WTC11 (cell line): ENCODE results near the gene UQCR10. TPM values are rescaled to one million over a fixed set of nuclear protein-coding genes. Genes with fewer than 3 reads are reported as not detected.

Experiments used
- ATAC-seq: fragments of 200-7000 bp; cut with Tn5 transposase; 2 replicates; pipeline ENCODE4 v1.10.0; 2021; ENCODE audit warnings: mild to moderate bottlenecking, moderate library complexity
- CTCF ChIA-PET: fragments of 300-600 bp; sonication (Branson Sonifier 250); formaldehyde crosslinking; loops from one replicate; lab custom pipeline; 2021; ENCODE audit warnings: antibody characterized with exemption; lab: Charles Lee
- POLR2A ChIA-PET: fragments of 350-600 bp; sonication (Branson Sonifier 250); formaldehyde crosslinking; loops from one replicate; lab custom pipeline; 2021; ENCODE audit warnings: antibody characterized with exemption; lab: Charles Lee
- DNase-seq: peaks from one replicate; pipeline ENCODE4 v3.0.0; 2021; ENCODE audit warnings: low spot score
- H3K27ac Mint-ChIP-seq: 2 replicates; pipeline ENCODE4 v1.8.0; 2021; ENCODE audit warnings: mixed read lengths
- H3K27me3 Mint-ChIP-seq: 2 replicates; pipeline ENCODE4 v1.8.0; 2021; ENCODE audit warnings: low read depth, mild to moderate bottlenecking, moderate library complexity, mixed read lengths
- H3K36me3 Mint-ChIP-seq: 2 replicates; pipeline ENCODE4 v1.8.0; 2021; ENCODE audit warnings: mixed read lengths
- H3K4me1 Mint-ChIP-seq: 2 replicates; pipeline ENCODE4 v1.8.0; 2022; ENCODE audit warnings: mixed read lengths
- H3K4me3 Mint-ChIP-seq: 2 replicates; pipeline ENCODE4 v1.8.0; 2021; ENCODE audit warnings: mild to moderate bottlenecking, moderate library complexity, mixed read lengths
- H3K9me3 Mint-ChIP-seq: 2 replicates; pipeline ENCODE4 v1.8.0; 2021; ENCODE audit warnings: mixed read lengths
- CBFB ChIP-seq: sonication (generic); formaldehyde crosslinking; IDR thresholded peaks from 2 replicates; pipeline ENCODE4 v1.8.1; 2022; ENCODE audit warnings: mild to moderate bottlenecking, low read depth, missing genetic modification reagents
- CREB1 ChIP-seq: sonication (generic); formaldehyde crosslinking; IDR thresholded peaks from 2 replicates; pipeline ENCODE4 v1.8.0; 2023; ENCODE audit warnings: mild to moderate bottlenecking, missing genetic modification reagents
- CREM ChIP-seq: sonication (generic); formaldehyde crosslinking; IDR thresholded peaks from 2 replicates; pipeline ENCODE4 v1.8.1; 2022; ENCODE audit warnings: mild to moderate bottlenecking, missing genetic modification reagents, moderate library complexity
- CTCF ChIP-seq: fragments of 200-600 bp; IDR thresholded peaks from 2 replicates; pipeline ENCODE4 v1.8.0; 2022; ENCODE audit warnings: antibody characterized with exemption
- EMX1 ChIP-seq: fragments of 250-450 bp; sonication (Bioruptor Pico); IDR thresholded peaks from 2 replicates; pipeline ENCODE4 v1.8.0; 2021; ENCODE audit warnings: mild to moderate bottlenecking
- FOXK1 ChIP-seq: sonication (generic); formaldehyde crosslinking; IDR thresholded peaks from 2 replicates; pipeline ENCODE4 v1.8.0; 2022; ENCODE audit warnings: mild to moderate bottlenecking, moderate library complexity, missing genetic modification reagents
- FOXP1 ChIP-seq: sonication (generic); formaldehyde crosslinking; IDR thresholded peaks from 2 replicates; pipeline ENCODE4 v1.8.0; 2022; ENCODE audit warnings: missing genetic modification reagents, mild to moderate bottlenecking, moderate library complexity, borderline replicate concordance
- GTF2I ChIP-seq: fragments of 250-450 bp; sonication (Bioruptor Pico); conservative IDR thresholded peaks from 2 replicates; pipeline ENCODE4 v1.4.0; 2021; ENCODE audit warnings: mild to moderate bottlenecking
- HMGA2 ChIP-seq: fragments of 250-450 bp; sonication (Bioruptor Pico); IDR thresholded peaks from 2 replicates; pipeline ENCODE4 v1.4.0; 2021; ENCODE audit warnings: mild to moderate bottlenecking, moderate library complexity
- MAX ChIP-seq: sonication (generic); formaldehyde crosslinking; IDR thresholded peaks from 2 replicates; pipeline ENCODE4 v1.8.0; 2022; ENCODE audit warnings: mild to moderate bottlenecking, missing genetic modification reagents
- MLX ChIP-seq: sonication (generic); formaldehyde crosslinking; IDR thresholded peaks from 2 replicates; pipeline ENCODE4 v1.8.1; 2023; ENCODE audit warnings: mild to moderate bottlenecking, missing genetic modification reagents, moderate library complexity
- NFATC4 ChIP-seq: fragments of 250-450 bp; sonication (Bioruptor Pico); IDR thresholded peaks from 2 replicates; pipeline ENCODE4 v1.9.0; 2021; ENCODE audit warnings: mild to moderate bottlenecking
- NFE2L1 ChIP-seq: sonication (generic); formaldehyde crosslinking; IDR thresholded peaks from 2 replicates; pipeline ENCODE4 v1.8.1; 2023; ENCODE audit warnings: missing genetic modification reagents
- NFYB ChIP-seq: sonication (generic); formaldehyde crosslinking; conservative IDR thresholded peaks from 2 replicates; pipeline ENCODE4 v1.8.0; 2022; ENCODE audit warnings: low read depth, missing genetic modification reagents
- OVOL2 ChIP-seq: fragments of 250-450 bp; sonication (Bioruptor Pico); IDR thresholded peaks from 2 replicates; pipeline ENCODE4 v1.9.0; 2021; ENCODE audit warnings: mild to moderate bottlenecking, borderline replicate concordance
- PRDM15 ChIP-seq: sonication (generic); formaldehyde crosslinking; IDR thresholded peaks from 2 replicates; pipeline ENCODE4 v1.8.0; 2022; ENCODE audit warnings: missing genetic modification reagents
- TCF7 ChIP-seq: sonication (generic); formaldehyde crosslinking; IDR thresholded peaks from 2 replicates; pipeline ENCODE4 v1.8.0; 2022; ENCODE audit warnings: mild to moderate bottlenecking, low read depth, missing genetic modification reagents, moderate library complexity
- TEAD1 ChIP-seq: sonication (generic); formaldehyde crosslinking; IDR thresholded peaks from 2 replicates; pipeline ENCODE4 v1.8.0; 2022; ENCODE audit warnings: mild to moderate bottlenecking, missing genetic modification reagents
- ZMAT4 ChIP-seq: fragments of 250-450 bp; sonication (Bioruptor Pico); IDR thresholded peaks from 2 replicates; pipeline ENCODE4 v1.9.0; 2021; ENCODE audit warnings: mild to moderate bottlenecking
- ZNF138 ChIP-seq: sonication (generic); formaldehyde crosslinking; conservative IDR thresholded peaks from 2 replicates; pipeline ENCODE4 v1.8.1; 2022; ENCODE audit warnings: mild to moderate bottlenecking, moderate library complexity, missing genetic modification reagents
- ZNF219 ChIP-seq: sonication (generic); formaldehyde crosslinking; IDR thresholded peaks from 2 replicates; pipeline ENCODE4 v1.8.0; 2023; ENCODE audit warnings: missing genetic modification reagents, mild to moderate bottlenecking, borderline replicate concordance
- ZNF232 ChIP-seq: sonication (generic); formaldehyde crosslinking; IDR thresholded peaks from 2 replicates; pipeline ENCODE4 v1.8.0; 2022; ENCODE audit warnings: mild to moderate bottlenecking, missing genetic modification reagents
- ZNF263 ChIP-seq: sonication (generic); formaldehyde crosslinking; IDR thresholded peaks from 2 replicates; pipeline ENCODE4 v1.8.1; 2022; ENCODE audit warnings: low read depth, mild to moderate bottlenecking, moderate library complexity, missing genetic modification reagents
- ZNF281 ChIP-seq: sonication (generic); formaldehyde crosslinking; IDR thresholded peaks from 2 replicates; pipeline ENCODE4 v1.8.0; 2023; ENCODE audit warnings: mild to moderate bottlenecking, missing genetic modification reagents
- total RNA-seq: library from RNA; stranded (reverse); gene quantifications from 3 replicates; pipeline ENCODE4 v1.2.3, GENCODE V29; 2021

The UQCR10 gene
- total RNA-seq, 1 experiment from 2014 or later = 119 TPM

GRCh38 chr22:29755889-29756288, 11.3 kb upstream of the UQCR10 start:
- ChIA-PET POLR2A (interaction anchor here (0.6 kb wide), 1 partner anchor 607 kb away, joined by 5 read pairs; no protein-coding TSS in a partner anchor), CTCF (interaction anchor here (1.2 kb wide), 1 partner anchor 39 kb away, joined by 3 read pairs; no protein-coding TSS in a partner anchor)
- Mint-ChIP-seq H3K27me3 (no peaks in the 10 kb centered on the region), H3K4me3 (no peak overlapping the region), H3K27ac (no peak overlapping the region), H3K9me3 (no peaks in the 10 kb centered on the region), H3K36me3 (no peaks in the 10 kb centered on the region), H3K4me1 (no peaks in the 10 kb centered on the region)
- no peak for ATAC-seq
- TF ChIP-seq ZNF281 = no peak
- TF ChIP-seq FOXK1 (CRISPR knock-in tag) = no peak
- no peak for TF ChIP-seq OVOL2 (CRISPR knock-in tag)
- no peak for TF ChIP-seq NFYB (CRISPR knock-in tag)
- TF ChIP-seq CBFB (CRISPR knock-in tag) = no peak
- TF ChIP-seq GTF2I (CRISPR knock-in tag) = no peak
- no peak for TF ChIP-seq ZMAT4
- DNase-seq = no peak

GRCh38 chr22:29756341-29756740, 10.8 kb upstream of the UQCR10 start:
- TF ChIP-seq ZNF232 (no peak), CREM (CRISPR knock-in tag) (no peak), PRDM15 (CRISPR knock-in tag) (no peak), NFATC4 (CRISPR knock-in tag) (no peak), NFE2L1 (CRISPR knock-in tag) (no peak), FOXP1 (CRISPR knock-in tag) (no peak), TCF7 (CRISPR knock-in tag) (no peak), MLX (CRISPR knock-in tag) (no peak)
- Mint-ChIP-seq H3K36me3 (no peaks in the 10 kb centered on the region), H3K9me3 (no peaks in the 10 kb centered on the region), H3K27ac (no peak overlapping the region), H3K4me3 (no peak overlapping the region), H3K4me1 (no peaks in the 10 kb centered on the region), H3K27me3 (no peaks in the 10 kb centered on the region)
- no peak for DNase-seq
- ATAC-seq = no peak
- CTCF ChIA-PET = interaction anchor here (1.2 kb wide), 1 partner anchor 40 kb away, joined by 3 read pairs; no protein-coding TSS in a partner anchor
- POLR2A ChIA-PET = no interaction called here

GRCh38 chr22:29757096-29757495, 10.1 kb upstream of the UQCR10 start:
- H3K4me1 Mint-ChIP-seq = no peaks in the 10 kb centered on the region
- H3K27ac Mint-ChIP-seq = no peak overlapping the region
- no peaks in the 10 kb centered on the region for H3K27me3 Mint-ChIP-seq
- ATAC-seq (no peak), DNase-seq (no peak)
- H3K4me3 Mint-ChIP-seq = no peak overlapping the region
- H3K36me3 Mint-ChIP-seq = no peaks in the 10 kb centered on the region
- TF ChIP-seq EMX1 (CRISPR knock-in tag) (no peak), MAX (CRISPR knock-in tag) (no peak), CREB1 (CRISPR knock-in tag) (no peak), ZNF263 (CRISPR knock-in tag) (no peak), TEAD1 (CRISPR knock-in tag) (no peak), HMGA2 (CRISPR knock-in tag) (no peak), CTCF (no peak), ZNF138 (CRISPR knock-in tag) (no peak), ZNF219 (CRISPR knock-in tag) (no peak)
- POLR2A ChIA-PET = no interaction called here
- H3K9me3 Mint-ChIP-seq = no peaks in the 10 kb centered on the region
- CTCF ChIA-PET = interaction anchor here (0.6 to 1.0 kb wide), 3 partner anchors 24 to 55 kb away, joined by 3 read pairs; no protein-coding TSS in a partner anchor
